Measurements from ENCODE around the gene RCN1. TPM values are rescaled to one million over a fixed set of nuclear protein-coding genes. Genes with fewer than 3 reads are reported as not detected.

RCN1 gene
- polyA plus RNA-seq, 2 of the 4 experiments (the other 2 are of a cell fraction): 191 to 234 TPM

DNA sequence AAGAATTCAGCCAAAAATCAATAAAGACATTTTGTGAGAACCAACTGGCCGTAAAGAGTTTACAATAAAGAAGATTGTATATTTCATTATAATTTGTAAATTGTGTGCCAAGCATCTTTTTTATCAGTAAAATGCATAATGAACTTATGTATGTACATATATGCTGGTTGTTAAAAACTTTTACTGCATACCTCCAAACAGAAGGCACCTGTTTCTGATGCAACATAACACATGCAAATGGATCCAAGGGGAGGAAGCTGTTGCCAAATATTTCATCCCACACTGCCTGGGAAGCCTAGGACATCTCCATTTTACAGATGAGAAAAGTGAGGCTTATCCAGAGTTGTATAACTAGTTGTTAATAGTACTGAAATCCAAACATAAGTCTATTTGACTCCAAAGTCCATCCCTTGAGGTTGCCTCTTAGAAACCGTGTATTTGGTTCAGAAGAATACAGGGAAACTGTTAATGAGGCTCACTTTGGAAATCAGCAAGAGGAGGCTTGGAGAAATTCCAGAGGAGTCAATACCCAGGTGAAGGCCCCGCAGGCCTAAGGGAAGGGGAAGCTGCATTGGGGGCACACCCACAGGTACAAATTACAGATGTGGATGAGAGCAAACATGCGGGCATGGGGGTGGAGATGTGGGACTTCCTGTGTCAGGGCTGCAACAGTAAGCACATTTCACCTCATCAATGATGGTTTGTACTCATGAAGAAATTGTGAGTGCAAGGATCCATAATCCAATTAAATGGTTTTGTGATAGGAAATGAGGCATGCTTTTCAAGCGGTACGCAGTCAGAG, 51.1 kb downstream of the RCN1 start:
- DNase-seq (ENCODE audit: low read depth in 1 of 2, low spot score in 1 of 2) (no peak), ATAC-seq (no peak), FAIRE-seq (no peak)
- H3K4me3 ChIP-seq: no peak overlapping the region
- no peaks in the 10 kb centered on the region for H3K9me3 ChIP-seq
- CTCF ChIA-PET: interaction anchor here (0.6 to 1.4 kb wide), 3 partner anchors 8 to 118 kb away, joined by 3 to 5 read pairs (median 4); no protein-coding TSS in a partner anchor
- no peak overlapping the region for H3K27ac ChIP-seq
- WGBS (ENCODE audit: missing lambda C conversion rate): 49% methylated on average over 6 of the region's 6 CpGs
- no peak for TF ChIP-seq ZC3H11A (IDR thresholded peaks at IDR 0.05)
- no peak for TF ChIP-seq FOXS1 (CRISPR knock-in tag; IDR thresholded peaks at IDR 0.05)
- TF ChIP-seq SMC3 (IDR thresholded peaks at IDR 0.05): no peak
- TF ChIP-seq CEBPB (IDR thresholded peaks at IDR 0.05): no peak
- TF ChIP-seq FOSL2 (IDR thresholded peaks at IDR 0.05): no peak
- no peak for TF ChIP-seq FOSL2 (CRISPR knock-in tag; IDR thresholded peaks at IDR 0.05)
- TF ChIP-seq, protein P1, sequence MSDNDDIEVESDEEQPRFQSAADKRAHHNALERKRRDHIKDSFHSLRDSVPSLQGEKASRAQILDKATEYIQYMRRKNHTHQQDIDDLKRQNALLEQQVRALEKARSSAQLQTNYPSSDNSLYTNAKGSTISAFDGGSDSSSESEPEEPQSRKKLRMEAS (IDR thresholded peaks at IDR 0.05): no peak
- no peak for TF ChIP-seq HEYL (CRISPR knock-in tag; IDR thresholded peaks at IDR 0.05)
- TF ChIP-seq POLR2A (IDR thresholded peaks at IDR 0.05; ENCODE audit: low read length): no peak
- no peak for TF ChIP-seq RARB (CRISPR knock-in tag; IDR thresholded peaks at IDR 0.05)
- no peak for TF ChIP-seq SREBF2 (IDR thresholded peaks at IDR 0.05)
- no peak for TF ChIP-seq ZFP36 (IDR thresholded peaks at IDR 0.05; ENCODE audit: borderline replicate concordance, partially characterized antibody)
- TF ChIP-seq TP53 (CRISPR knock-in tag; IDR thresholded peaks at IDR 0.05): no peak
- TF ChIP-seq MAFK (IDR thresholded peaks at IDR 0.05; ENCODE audit: partially characterized antibody): no peak
- POLR2A ChIA-PET: no interaction called here
- no peak overlapping the region for H3K4me2 ChIP-seq
- peaks cover 9% of the 10 kb centered on the region for H3K4me1 ChIP-seq

DNA sequence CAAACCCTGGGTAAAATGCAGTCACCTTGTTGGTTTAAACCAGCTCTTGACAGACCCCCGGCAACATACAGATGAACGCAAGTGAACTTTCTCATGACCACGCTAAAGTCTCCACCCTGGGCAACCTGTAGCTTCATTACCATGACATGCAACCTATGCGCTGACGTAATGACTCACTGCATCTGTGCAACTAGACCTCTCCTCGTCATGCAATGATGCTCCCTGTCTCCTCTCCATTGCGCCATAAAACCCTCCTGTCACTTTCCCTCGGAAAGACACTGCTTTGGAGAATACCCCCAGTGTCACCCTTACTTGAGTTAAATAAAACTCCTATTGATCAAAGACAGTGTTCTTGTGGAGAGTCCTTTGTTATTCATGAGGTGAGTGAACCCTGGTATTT, 52.5 kb downstream of the RCN1 start:
- CTCF ChIA-PET: interaction anchor here (1.4 kb wide), 1 partner anchor 91 kb away, joined by 4 read pairs; no protein-coding TSS in a partner anchor
- Histone ChIP-seq H3K4me1 (no peaks in the 10 kb centered on the region), H3K27ac (no peak overlapping the region), H3K9me3 (no peaks in the 10 kb centered on the region), H3K4me3 (no peak overlapping the region), H3K4me2 (no peak overlapping the region)
- DNase-seq (ENCODE audit: low read depth in 1 of 2, low spot score in 1 of 2) (no peak), FAIRE-seq (no peak), ATAC-seq (no peak)
- POLR2A ChIA-PET: no interaction called here
- WGBS (ENCODE audit: missing lambda C conversion rate): 56% methylated on average over 8 of the region's 8 CpGs
- TF ChIP-seq ZNF302 (CRISPR knock-in tag; IDR thresholded peaks at IDR 0.05): no peak
- TF ChIP-seq, protein P2, sequence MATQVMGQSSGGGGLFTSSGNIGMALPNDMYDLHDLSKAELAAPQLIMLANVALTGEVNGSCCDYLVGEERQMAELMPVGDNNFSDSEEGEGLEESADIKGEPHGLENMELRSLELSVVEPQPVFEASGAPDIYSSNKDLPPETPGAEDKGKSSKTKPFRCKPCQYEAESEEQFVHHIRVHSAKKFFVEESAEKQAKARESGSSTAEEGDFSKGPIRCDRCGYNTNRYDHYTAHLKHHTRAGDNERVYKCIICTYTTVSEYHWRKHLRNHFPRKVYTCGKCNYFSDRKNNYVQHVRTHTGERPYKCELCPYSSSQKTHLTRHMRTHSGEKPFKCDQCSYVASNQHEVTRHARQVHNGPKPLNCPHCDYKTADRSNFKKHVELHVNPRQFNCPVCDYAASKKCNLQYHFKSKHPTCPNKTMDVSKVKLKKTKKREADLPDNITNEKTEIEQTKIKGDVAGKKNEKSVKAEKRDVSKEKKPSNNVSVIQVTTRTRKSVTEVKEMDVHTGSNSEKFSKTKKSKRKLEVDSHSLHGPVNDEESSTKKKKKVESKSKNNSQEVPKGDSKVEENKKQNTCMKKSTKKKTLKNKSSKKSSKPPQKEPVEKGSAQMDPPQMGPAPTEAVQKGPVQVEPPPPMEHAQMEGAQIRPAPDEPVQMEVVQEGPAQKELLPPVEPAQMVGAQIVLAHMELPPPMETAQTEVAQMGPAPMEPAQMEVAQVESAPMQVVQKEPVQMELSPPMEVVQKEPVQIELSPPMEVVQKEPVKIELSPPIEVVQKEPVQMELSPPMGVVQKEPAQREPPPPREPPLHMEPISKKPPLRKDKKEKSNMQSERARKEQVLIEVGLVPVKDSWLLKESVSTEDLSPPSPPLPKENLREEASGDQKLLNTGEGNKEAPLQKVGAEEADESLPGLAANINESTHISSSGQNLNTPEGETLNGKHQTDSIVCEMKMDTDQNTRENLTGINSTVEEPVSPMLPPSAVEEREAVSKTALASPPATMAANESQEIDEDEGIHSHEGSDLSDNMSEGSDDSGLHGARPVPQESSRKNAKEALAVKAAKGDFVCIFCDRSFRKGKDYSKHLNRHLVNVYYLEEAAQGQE (IDR thresholded peaks at IDR 0.05): no peak
- TF ChIP-seq, protein P3, sequence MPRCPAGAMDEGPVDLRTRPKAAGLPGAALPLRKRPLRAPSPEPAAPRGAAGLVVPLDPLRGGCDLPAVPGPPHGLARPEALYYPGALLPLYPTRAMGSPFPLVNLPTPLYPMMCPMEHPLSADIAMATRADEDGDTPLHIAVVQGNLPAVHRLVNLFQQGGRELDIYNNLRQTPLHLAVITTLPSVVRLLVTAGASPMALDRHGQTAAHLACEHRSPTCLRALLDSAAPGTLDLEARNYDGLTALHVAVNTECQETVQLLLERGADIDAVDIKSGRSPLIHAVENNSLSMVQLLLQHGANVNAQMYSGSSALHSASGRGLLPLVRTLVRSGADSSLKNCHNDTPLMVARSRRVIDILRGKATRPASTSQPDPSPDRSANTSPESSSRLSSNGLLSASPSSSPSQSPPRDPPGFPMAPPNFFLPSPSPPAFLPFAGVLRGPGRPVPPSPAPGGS (IDR thresholded peaks at IDR 0.05): no peak
- no peak for TF ChIP-seq CBX8 (IDR thresholded peaks at IDR 0.05)
- TF ChIP-seq JUNB (IDR thresholded peaks at IDR 0.05): no peak
- no peak for TF ChIP-seq NFE2L2 (conservative IDR thresholded peaks at IDR 0.05; ENCODE audit: low read length)
- TF ChIP-seq ESRRA (IDR thresholded peaks at IDR 0.05; ENCODE audit: borderline replicate concordance, low read length): no peak
- TF ChIP-seq, protein P4, sequence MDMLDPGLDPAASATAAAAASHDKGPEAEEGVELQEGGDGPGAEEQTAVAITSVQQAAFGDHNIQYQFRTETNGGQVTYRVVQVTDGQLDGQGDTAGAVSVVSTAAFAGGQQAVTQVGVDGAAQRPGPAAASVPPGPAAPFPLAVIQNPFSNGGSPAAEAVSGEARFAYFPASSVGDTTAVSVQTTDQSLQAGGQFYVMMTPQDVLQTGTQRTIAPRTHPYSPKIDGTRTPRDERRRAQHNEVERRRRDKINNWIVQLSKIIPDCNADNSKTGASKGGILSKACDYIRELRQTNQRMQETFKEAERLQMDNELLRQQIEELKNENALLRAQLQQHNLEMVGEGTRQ (IDR thresholded peaks at IDR 0.05): no peak

All from A549 (cell line).